Neural cell (in vitro differentiated cells): ENCODE measurements around the gene DNAJB6. TPM values are rescaled to one million over a fixed set of nuclear protein-coding genes. Genes with fewer than 3 reads are reported as not detected.

Experiments
- H2AFZ ChIP-seq: fragments of 200-600, 300-800 bp; sonication (generic), shearing (Covaris generic); 2 replicates; pipeline ENCODE4 v1.6.0; 2014; ENCODE audit warnings: low read depth, mild to moderate bottlenecking, antibody characterized with exemption, low read length, moderate library complexity
- H3F3A ChIP-seq: fragments of 200-600 bp; shearing (Covaris generic); 2 replicates; pipeline ENCODE4 v1.6.1; 2016; ENCODE audit warnings: mild to moderate bottlenecking, moderate library complexity, mixed read lengths, antibody characterized with exemption, low read length; ENCODE audit not compliant: insufficient read depth, poor library complexity, severe bottlenecking
- H3K27ac ChIP-seq: fragments of 200-600, 300-800 bp; sonication (generic), shearing (Covaris generic); 2 replicates; pipeline ENCODE4 v1.5.1; 2014; ENCODE audit warnings: mild to moderate bottlenecking, low read length, moderate library complexity
- H3K27me3 ChIP-seq: fragments of 300-800, 200-600 bp; sonication (generic), shearing (Covaris generic); 2 replicates; pipeline ENCODE4 v1.6.0; 2014; ENCODE audit warnings: mild to moderate bottlenecking, low read depth, low read length, moderate library complexity; ENCODE audit not compliant: insufficient read depth
- H3K36me3 ChIP-seq: fragments of 300-800, 200-600 bp; sonication (generic), shearing (Covaris generic); 2 replicates; pipeline ENCODE4 v1.5.1; 2014; ENCODE audit warnings: mild to moderate bottlenecking, antibody characterized with exemption, low read length, moderate library complexity; ENCODE audit not compliant: insufficient read depth
- H3K4me2 ChIP-seq: fragments of 300-800, 200-600 bp; sonication (generic), shearing (Covaris generic); 2 replicates; pipeline ENCODE4 v1.6.0; 2014; ENCODE audit warnings: mild to moderate bottlenecking, low read length
- H3K4me3 ChIP-seq: fragments of 300-800, 200-600 bp; sonication (generic), shearing (Covaris generic); 2 replicates; pipeline ENCODE4 v1.5.1; 2014; ENCODE audit warnings: mild to moderate bottlenecking, low read length, moderate library complexity
- H3K79me2 ChIP-seq: fragments of 200-600 bp; shearing (Covaris generic); replicated peaks from 2 replicates; pipeline ENCODE4 v1.6.0; 2014; ENCODE audit warnings: mild to moderate bottlenecking, low read length, moderate library complexity; ENCODE audit not compliant: insufficient read depth
- H3K9ac ChIP-seq: fragments of 300-800, 200-600 bp; sonication (generic), shearing (Covaris generic); 2 replicates; pipeline ENCODE4 v1.6.1; 2016; ENCODE audit warnings: mild to moderate bottlenecking, low read length, mixed read lengths
- H3K9me2 ChIP-seq: fragments of 200-600 bp; shearing (Covaris generic); 2 replicates; pipeline ENCODE4 v1.6.1; 2016; ENCODE audit warnings: mild to moderate bottlenecking, low read length, mixed read lengths; ENCODE audit not compliant: insufficient read depth
- H3K9me3 ChIP-seq: fragments of 200-600, 300-800 bp; sonication (generic), shearing (Covaris generic); 2 replicates; pipeline ENCODE4 v1.6.1; 2016; ENCODE audit warnings: mild to moderate bottlenecking, mixed run types, low read length, moderate library complexity, mixed read lengths
- H4K20me1 ChIP-seq: fragments of 200-600 bp; shearing (Covaris generic); 2 replicates; pipeline ENCODE4 v1.6.1; 2016; ENCODE audit warnings: mild to moderate bottlenecking, mixed run types; ENCODE audit not compliant: insufficient read depth
- CTCF ChIP-seq: fragments of 450-650 bp; IDR thresholded peaks from 2 replicates; pipeline ENCODE4 v1.5.1; 2014; ENCODE audit warnings: antibody characterized with exemption, mild to moderate bottlenecking, moderate library complexity; ENCODE audit not compliant: poor library complexity, severe bottlenecking
- EP300 ChIP-seq: fragments of 450-650 bp; conservative IDR thresholded peaks from 2 replicates; pipeline ENCODE4 v1.6.1; 2014; ENCODE audit warnings: antibody characterized with exemption, mild to moderate bottlenecking, moderate library complexity; ENCODE audit not compliant: poor library complexity, severe bottlenecking
- EZH2 ChIP-seq: fragments of 200-600, 300-800 bp; shearing (Covaris generic), sonication (generic); IDR thresholded peaks from 2 replicates; pipeline ENCODE4 v1.6.1; 2014; ENCODE audit warnings: antibody characterized with exemption, low read length, borderline replicate concordance, mild to moderate bottlenecking; ENCODE audit not compliant: insufficient read depth, poor library complexity, severe bottlenecking
- MXI1 ChIP-seq: fragments of 450-650 bp; conservative IDR thresholded peaks from 2 replicates; pipeline ENCODE4 v1.6.1; 2014; ENCODE audit warnings: antibody characterized with exemption, mild to moderate bottlenecking; ENCODE audit not compliant: poor library complexity, severe bottlenecking
- POLR2AphosphoS5 ChIP-seq: IDR thresholded peaks from 2 replicates; pipeline ENCODE4 v1.6.1; 2012
- RAD21 ChIP-seq: fragments of 450-650 bp; conservative IDR thresholded peaks from 2 replicates; pipeline ENCODE4 v1.6.1; 2014; ENCODE audit warnings: antibody characterized with exemption, mild to moderate bottlenecking, moderate library complexity
- REST ChIP-seq: IDR thresholded peaks from 2 replicates; pipeline ENCODE4 v1.6.1; 2012; ENCODE audit warnings: borderline replicate concordance
- SMC3 ChIP-seq: fragments of 450-650 bp; conservative IDR thresholded peaks from 2 replicates; pipeline ENCODE4 v1.6.1; 2014; ENCODE audit warnings: antibody characterized with exemption, mild to moderate bottlenecking, moderate library complexity; ENCODE audit not compliant: poor library complexity
- TAF1 ChIP-seq: IDR thresholded peaks from 2 replicates; pipeline ENCODE4 v1.6.1; 2012; ENCODE audit warnings: low read depth
- polyA plus RNA-seq: library from polyadenylated mRNA; depleted of rRNA; stranded (reverse); fragments of >200 nt; gene quantifications from 2 replicates; pipeline ENCODE4 v1.2.3, GENCODE V29; 2014

DNAJB6 gene
- polyA plus RNA-seq, 1 donor from 2014 or later: 427 TPM

GRCh38 chr7:157419035-157419293 lies 82.2 kb downstream of the DNAJB6 start:
- Histone ChIP-seq H3K4me3 (no peak overlapping the region), H3K79me2 (no peaks in the 10 kb centered on the region), H3K27ac (no peak overlapping the region), H3K9ac (no peak overlapping the region), H3K9me2 (no peaks in the 10 kb centered on the region), H3K4me2 (no peak overlapping the region), H3K36me3 (no peaks in the 10 kb centered on the region), H3F3A (no peaks in the 10 kb centered on the region), H3K9me3 (no peaks in the 10 kb centered on the region), H2AFZ (no peak overlapping the region), H3K27me3 (no peaks in the 10 kb centered on the region), H4K20me1 (no peaks in the 10 kb centered on the region)
- no peak for TF ChIP-seq EP300
- no peak for TF ChIP-seq RAD21
- TF ChIP-seq REST: no peak
- TF ChIP-seq POLR2AphosphoS5: no peak
- TF ChIP-seq TAF1: no peak
- no peak for TF ChIP-seq CTCF
- TF ChIP-seq MXI1: no peak
- TF ChIP-seq SMC3: no peak
- TF ChIP-seq EZH2: no peak

- Histone ChIP-seq H3K27me3 (no peaks in the 10 kb centered on the region), H3K79me2 (no peaks in the 10 kb centered on the region), H4K20me1 (no peaks in the 10 kb centered on the region), H2AFZ (no peak overlapping the region), H3K36me3 (no peaks in the 10 kb centered on the region), H3F3A (no peaks in the 10 kb centered on the region), H3K9me2 (no peaks in the 10 kb centered on the region), H3K9me3 (no peaks in the 10 kb centered on the region), H3K27ac (no peak overlapping the region), H3K9ac (no peak overlapping the region), H3K4me2 (no peak overlapping the region), H3K4me3 (no peak overlapping the region)
- TF ChIP-seq REST (no peak), TAF1 (no peak), POLR2AphosphoS5 (no peak), MXI1 (no peak), EP300 (no peak), SMC3 (no peak), EZH2 (no peak), RAD21 (no peak), CTCF (no peak)
Measured at GRCh38 chr7:157422279-157422678, 85.5 kb downstream of the DNAJB6 start.
